GM11168 (cell line): ENCODE data around the gene ZC3H4.
"Not testable (repeated sequence)": the region's sequence is repeated elsewhere in the genome, so short reads cannot be mapped to it uniquely, and the experiment has no call there.

Source experiments
- in situ Hi-C: fragments of 300-500 bp; cut with MboI; formaldehyde crosslinking; loops from one replicate; pipeline ENCODE4 v1.12.0; 2022; ENCODE audit warnings: low sequenced_read_pairs; ENCODE audit not compliant: unreplicated experiment

ZC3H4 gene

DNA sequence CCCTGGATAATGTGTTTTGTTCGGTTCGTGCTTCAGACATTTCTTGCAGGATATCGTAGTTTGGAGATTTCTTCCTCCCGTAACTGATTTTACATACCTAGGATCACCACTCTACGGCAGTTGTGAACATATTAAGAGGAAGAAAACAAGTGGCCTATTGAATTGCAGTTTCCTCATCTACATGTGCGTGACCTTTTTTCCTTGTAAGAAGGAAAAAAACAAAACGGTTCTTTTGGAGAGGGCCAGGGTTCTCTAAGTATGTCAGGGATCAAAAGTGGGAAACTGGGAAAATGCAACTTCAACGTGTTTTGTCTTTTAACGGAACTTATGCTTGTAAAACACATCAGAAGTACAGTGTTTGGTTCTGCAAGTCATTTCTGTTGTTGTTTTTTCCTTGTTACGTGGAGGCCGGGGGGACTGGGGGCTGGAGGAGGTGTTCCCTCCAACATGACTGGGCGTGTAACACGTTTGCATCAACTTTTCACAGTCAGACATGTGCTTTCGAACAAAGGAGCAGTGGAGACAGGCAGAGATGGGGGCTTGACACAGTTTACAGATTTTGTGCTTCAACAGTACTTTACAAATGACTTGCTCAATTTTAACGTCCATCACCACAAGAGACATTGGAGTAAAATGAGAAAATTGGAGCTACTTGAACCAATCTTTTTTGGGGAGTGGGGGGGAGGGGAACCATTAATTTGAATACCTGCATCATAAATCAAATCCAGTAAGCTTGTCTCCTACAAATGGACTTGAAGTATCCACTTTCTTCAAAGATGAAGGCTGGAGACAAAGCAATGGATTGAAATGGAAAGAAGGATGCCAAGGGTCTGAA is 3.8 kb downstream of the ZC3H4 start:
- in situ Hi-C loops, result no loop called here

DNA sequence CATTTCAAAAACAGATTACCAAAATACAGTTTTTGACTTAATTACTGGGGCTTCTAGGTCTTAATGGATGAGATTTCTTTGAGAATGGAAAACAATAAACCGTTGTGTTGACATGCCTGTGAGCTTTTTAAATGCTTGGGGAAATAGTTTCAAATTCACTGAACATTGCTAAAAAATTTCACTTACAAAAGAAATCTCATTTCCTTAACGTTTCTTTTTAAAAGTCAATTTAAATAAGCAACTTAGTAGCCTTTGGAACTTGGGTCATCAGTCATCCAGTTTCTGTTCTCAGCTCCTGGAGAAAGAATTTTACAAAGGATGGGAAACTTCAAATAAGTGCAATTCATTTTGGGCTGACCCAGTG is 4.4 kb downstream of the ZC3H4 start:
- in situ Hi-C loops, result no loop called here

DNA sequence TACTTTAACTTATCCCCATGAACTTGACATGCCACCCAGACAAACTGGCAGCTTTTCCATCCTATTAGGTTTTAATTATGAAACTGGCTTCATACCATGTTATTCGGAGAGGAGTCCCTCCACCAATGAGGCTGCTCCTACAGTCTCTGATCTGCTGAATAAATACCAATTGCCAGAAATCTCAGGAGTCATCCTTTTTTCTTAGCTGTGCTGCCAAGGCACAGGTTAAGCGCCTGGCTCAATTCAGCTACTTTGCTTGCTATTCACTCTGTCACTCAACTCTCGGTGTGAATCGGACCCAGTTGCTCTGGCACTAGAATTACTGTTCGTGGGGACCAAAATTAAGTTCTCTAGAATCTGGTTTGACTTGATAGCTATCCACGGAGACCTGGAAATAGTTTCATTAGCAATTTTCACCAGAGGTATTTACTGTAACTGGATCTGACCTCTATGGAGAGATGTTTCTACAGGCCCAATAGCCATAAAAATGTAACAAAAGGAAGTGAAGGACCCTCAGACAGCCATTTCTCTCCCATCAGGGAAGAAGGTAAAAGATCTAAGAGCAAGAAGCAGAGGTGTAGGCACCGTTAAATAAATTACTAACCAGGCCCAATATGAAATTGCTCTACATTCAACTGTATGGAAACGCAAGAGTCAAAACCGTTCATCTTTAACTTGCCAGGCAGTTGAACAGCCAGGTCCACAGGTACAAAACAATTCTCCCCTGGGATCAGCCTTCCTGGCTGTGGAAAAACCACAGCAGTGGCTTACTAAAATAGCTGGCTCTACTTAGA is 5.4 kb downstream of the ZC3H4 start:
- in situ Hi-C loops, result no loop called here

DNA sequence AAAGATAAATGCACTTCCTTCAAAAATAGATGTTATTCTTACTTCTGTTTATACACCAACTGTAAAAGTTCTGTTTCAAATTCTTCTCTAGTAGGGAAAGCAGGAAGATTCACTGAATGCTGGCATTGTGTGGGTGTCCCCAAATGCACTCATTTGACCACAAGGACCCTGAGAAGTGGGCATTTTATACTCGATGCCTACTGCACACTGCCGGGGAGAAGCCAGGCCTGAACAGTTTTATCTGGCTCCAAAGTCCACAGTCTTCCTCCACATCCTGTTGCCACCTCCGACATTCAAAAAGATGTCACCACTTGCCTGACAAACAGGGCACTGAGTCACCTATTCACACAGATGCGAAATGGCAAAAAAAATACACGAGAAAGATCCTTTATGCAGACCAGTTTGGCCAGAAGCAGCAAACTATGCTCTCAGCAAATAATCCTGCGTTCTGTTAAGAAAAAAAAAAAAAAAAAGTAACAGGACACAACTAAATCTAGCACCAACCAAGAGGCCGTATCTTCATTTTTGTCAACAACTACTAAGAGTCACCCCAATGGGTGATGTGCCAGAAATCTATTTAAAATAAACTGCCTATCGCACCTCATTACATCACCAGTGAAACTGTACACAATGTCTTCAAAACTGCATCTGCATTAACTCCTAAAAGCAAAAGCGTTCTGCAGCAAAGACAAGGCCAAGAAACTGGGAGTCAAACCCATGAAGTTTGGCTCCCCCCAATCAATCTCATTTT is 6.2 kb downstream of the ZC3H4 start:
- in situ Hi-C loops, result no loop called here

DNA sequence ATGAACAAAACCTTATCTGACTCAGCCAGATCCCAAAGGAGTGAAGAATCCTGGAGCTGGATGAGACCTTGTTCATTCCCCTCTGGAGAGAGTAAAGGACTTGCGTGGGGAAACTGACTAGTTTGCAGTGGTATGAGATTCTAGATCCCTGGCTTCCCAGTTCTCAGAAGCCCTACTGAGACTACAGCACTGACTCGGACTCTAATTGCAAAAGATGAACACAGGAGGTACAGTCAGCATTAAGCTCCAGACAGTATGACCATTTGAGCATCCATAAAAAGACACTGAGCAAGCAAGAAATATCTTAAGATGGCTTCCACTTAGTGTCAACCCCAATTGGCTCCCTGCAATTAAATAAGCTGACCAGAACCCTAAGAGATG is 6.8 kb downstream of the ZC3H4 start:
- in situ Hi-C loops, result no loop called here

DNA sequence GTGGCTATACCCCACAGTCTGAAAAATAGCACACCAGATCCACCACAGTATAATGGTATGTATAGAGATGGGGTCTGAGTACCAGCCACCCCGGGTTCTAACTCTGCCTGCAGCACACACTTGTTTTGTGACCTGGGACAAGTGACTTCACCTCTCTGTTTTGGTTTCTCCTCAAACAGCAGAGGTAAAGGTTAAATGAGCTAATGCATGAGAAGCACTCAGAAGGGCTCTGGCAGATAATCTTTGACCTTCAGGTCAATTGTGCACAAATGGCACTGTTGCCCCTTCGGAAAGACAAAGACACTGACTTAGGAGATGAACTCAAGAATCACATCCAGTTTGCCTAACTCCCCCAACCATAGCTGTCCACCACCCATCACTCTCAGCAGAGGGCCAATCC is 7.7 kb downstream of the ZC3H4 start:
- in situ Hi-C loops, result no loop called here

DNA sequence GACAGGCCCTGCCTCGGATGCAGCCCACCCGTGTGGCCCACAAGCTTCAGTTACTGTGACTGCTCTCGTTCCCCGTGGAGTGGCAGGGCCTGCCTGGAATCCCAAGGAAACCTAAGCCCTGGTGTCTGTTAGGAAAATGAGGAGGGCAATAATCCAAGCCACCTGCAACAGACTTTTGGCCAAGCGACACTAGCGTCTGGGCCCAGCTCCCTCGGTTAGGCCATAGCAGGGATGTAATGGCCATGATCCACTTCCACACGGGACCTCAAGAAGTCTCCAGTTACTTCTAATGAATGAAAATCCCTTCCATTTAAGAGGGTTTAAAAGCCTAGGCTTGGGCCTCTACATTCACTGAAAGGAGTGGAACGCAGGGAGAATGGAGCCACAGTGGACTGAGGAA is 8.9 kb downstream of the ZC3H4 start:
- in situ Hi-C loops, result no loop called here

DNA sequence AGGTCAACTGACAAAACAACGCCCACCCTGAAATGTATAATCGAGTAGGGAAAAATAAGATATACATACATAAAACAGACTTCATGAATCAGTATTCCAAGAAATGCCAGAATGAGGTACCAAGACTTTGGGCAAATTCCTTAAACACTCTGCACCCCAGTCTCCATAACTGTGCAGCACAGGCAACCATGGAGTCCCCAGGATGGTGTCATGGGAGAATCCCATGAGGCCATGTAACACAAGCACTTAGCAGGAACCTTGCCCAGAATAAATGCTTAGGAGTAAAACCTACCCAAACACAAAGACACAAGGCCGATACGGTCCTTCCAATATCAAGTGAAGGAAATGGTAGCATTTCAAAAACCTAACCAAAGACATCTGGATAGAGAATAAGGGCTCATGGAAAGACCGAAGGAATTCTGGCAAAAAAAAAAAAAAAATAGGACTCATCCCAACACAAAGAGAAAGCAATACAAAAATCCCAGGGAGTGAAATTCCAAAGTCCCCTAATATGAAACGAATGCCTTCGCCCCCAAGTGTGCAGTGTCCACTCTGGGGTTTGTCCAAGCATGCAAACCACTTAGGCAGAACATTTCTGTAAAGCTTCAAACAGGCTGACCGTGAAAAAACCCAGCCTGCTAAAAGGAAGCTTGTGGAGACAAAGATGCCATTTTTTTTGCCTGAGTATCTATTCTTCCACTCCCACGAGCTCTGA is 11.1 kb downstream of the ZC3H4 start:
- in situ Hi-C loops, result no loop called here

DNA sequence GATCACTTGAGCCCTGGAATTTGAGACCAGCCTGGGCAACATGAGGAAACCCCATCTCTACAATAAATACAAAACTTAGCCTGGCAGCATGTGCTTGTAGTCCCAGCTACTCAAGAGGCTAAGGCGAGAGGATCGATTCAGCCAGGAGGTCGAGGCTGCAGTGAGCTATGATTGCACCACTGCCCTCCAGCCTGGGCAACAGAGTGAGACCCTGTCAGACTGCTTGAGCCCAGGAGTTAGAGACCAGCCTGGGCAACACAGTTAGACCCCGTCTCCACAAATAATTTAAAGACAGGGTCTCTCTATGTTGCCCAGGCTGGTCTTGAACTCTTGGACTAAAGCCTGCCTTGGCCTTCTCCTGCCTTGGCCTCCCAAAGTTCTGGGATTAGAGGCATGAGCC is 12.5 kb downstream of the ZC3H4 start:
- in situ Hi-C loops, result not testable (repeated sequence)

DNA sequence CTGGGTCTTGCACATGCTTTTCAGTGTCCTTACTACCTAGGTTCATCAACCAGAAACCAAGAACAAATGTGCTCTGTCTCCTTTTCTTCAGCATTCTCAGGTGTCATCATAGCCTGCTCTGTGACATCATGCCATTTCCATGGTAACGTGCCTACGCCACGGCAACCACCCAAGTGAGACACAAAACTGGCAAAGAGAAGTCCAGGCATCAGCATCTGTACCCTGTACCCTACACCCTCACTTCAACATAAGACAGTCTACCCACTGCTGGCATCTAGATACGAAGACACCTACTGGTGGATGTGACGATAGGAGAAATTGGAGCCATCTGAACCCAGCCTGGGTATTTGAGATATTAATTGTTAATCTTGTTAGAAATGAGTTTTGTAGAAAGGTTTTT is 13.3 kb downstream of the ZC3H4 start:
- in situ Hi-C loops, result no loop called here

DNA sequence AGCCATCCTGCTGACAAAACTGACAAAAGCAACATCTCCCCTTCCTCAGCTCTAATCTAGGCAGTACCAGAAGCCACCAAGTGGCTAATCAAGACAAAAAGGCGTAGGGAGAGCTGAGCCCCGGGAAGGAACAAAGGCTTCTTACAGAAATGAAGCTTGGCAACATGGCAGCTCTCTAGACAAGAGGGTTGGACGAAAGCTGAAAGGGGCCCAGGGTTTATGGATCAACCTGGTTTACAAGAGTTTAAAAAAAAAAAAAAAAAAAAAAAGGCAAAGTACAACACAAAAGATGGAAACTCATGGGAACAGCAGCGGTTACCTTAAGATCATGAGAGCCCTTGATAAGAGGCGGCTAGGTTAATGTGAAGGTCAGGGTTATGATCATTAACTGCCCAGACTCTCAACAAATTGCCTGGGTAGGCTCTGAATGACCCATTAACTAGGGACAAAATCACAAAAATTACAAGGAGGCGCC is 14.0 kb downstream of the ZC3H4 start:
- in situ Hi-C loops, result no loop called here

DNA sequence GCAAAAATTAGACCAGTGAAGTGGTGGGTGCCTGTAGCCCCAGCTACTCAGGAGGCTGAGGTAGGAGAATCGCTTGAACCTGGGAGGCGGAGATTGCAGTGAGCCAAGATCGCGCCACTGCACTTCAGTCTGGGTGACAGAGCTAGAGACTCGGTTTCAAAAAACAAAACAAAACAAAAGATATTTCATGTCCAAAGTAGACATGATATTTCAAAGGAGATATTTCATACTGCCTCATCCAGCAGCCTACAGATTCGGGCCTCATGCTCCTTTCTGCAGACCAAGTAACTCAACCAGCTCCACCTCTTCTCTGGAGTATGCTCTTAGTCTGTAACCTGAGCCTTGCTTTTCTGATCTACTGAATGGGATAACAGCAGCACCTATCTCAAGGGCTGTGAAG is 15.0 kb downstream of the ZC3H4 start:
- in situ Hi-C loops, result no loop called here

DNA sequence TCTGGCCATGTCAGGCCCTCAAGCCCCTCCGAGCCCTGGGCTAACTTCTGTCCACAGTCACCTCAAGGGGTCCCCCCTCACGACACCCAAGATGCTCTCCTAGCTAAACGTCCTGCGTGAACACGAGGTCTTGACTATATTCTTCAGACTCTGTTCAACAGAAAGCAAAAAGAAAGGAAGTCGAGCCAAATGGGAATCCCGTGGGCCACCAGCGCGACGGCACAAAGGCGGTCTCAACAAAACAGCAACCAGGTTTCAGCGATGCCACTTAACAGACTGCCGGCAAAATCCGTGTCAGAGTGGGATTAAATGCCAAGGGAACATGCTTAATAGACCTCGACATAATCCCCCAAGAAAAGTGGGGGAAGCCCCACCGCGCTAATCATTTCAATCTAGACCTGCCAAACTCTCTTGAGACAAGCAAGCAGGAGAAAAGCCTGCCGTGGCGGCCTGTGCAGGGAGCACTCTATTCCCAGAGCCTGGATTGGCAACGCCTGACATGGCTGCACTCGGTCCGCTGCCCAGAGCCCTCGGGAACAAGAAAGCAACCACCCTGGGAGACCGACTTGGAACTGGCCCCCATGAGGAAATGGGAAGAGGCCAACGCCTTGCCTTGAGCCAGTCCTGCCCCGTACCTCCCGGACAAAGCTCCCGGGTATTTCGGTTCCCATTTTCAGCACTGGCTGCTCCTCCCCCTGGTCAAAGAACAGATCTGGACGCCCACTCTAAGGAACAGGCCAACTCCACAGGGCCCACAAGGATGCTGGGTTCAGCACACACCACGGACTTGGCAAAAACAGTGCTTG is 16.0 kb downstream of the ZC3H4 start:
- in situ Hi-C loops, result no loop called here

DNA sequence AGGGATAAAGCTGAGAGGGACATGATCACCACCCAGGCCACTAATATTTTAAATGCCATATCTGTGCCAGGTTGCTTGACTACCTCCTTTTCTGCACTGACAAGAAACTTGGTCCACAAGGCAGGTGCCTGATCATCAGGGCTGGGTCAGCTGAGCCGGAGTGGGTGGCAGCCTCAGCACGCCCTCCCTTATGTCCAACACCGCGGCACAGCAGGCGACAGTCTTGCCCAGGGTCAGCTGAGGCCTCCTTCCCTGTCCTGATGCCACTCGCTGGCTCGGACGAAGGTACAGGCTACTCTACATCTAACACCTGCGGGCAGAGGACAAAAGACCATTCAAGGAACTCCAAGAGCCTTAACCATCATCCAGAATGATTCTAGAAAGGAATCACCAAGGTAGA is 16.9 kb downstream of the ZC3H4 start:
- in situ Hi-C loops, result no loop called here

DNA sequence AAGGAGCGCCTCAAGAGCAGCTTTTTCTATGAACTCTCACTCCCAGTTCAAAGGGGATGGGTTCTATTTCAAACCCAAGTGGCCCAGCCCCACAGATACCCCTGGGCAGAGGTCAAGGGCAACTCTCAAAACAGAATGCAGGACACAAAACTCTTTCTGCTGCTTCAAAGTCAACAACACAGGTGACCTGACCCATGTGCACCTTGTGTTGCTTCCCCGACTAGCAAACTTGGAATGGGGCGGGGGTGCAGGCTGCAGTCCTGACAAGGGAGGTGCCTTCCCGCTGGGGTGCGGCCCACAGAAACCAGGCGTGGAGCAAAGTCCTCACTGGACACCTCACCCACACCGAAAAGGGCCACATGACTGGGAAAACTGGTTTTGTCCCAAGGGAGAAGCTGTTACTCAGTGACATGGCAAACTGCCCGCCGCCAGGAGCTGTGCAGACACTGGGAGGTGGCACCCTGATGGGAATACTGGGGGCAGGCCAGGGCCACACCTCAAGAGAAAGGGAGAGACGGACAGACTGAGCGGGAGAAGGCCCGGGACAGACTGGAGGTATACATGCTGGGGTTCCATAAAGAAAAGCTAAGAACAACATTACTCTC is 17.4 kb downstream of the ZC3H4 start:
- in situ Hi-C loops, result no loop called here

DNA sequence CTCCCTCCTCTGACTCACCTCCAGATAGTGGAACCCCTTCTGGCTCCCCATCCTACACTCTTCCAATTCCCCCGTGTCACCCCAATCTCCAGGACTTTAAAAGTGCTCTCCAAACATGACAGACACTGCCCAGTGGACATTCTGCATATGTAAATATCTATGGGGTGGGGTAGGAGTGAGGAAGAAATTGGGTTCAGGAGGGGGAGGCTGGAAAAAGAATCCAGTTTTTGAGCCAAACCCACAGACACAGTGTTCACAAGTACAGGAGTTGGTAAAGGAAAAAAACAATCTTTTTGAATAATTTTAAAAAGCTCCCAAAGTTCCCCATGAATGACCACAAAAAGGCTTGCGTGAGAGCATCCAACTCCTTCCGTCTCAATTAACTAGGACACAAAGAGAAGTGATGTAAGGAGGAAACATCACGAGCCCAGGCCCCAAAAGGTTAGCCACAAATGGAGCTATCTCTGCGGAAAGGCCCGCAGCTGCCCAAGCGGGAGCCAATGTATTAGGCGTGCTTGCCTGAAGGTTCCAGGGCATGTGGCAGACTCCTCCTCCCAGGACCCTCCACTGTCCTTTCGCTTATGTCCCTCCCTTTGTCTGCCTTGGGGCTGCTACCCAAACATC is 18.0 kb downstream of the ZC3H4 start:
- in situ Hi-C loops, result no loop called here

DNA sequence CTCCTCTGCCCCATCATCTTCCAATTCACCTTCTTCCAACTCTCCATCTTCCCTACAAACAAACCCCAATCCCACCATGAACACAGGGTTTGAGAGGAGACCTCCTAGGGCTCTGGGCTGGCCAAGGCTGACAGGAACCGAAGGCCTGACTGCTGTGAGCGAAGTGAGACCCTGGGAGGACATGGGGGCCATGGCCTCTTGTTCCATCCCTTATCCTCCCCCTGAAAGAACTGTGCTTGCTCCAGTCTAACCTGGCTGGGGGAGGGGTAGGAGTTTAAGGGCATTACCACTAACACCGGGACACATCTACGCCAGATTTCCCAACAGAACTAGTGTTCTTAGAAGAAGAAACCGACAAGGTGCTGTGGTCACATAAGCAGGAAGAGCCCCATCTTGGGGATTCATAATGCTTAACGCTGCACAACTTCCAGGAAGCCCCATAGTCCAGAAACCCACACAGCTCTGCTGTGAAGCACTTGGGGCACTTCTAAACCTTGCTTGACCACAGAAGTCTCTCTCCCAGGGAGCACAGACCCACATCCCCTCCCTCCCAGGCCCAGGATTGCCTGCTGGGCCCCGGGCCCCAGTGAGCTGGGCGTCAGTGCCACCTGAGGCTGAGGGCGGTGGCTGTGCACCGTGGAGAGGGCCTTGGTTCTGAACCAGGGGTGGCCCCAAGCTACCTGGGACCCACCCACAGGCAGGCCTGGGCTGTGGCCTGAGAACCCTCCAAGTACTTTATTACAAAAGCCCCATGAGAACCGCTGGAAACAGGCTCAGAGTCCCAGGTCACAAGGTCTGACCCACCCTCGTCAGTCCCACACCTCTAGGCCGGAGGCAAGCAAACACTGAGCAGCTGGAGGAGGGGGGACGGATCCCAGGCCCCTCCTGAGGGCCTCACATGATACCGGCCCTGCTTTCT is 18.8 kb downstream of the ZC3H4 start:
- in situ Hi-C loops, result no loop called here

DNA sequence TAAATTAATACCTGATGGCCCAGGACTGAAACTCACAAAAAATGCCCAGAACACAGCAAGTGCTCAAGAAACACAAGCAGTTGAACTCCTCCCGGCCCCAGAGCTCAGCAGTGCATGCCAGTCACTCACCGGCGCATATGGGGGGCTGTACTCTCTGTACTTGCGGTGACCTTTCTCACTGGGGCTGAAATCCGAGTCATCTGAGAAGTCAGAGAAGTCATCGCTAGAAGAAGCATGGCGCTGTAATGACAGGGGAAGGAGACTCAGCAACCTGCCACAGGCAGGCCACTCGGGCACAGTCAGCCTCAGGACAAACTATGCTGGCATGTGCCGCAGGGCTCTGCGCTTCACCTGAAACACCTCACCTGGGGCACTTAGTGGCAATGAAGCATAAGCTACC is 19.7 kb downstream of the ZC3H4 start:
- in situ Hi-C loops, result no loop called here
